Measurements from ENCODE around the gene PDE9A. TPM values are rescaled to one million over a fixed set of nuclear protein-coding genes. Genes with fewer than 3 reads are reported as not detected.

PDE9A gene
- polyA plus RNA-seq, 1 donor: 44.3 TPM

- DNase-seq: no peak
These were observed 104.0 kb downstream of the PDE9A start for GRCh38 chr21:42757422-42757821.

- no peak for DNase-seq
These were observed 104.6 kb downstream of the PDE9A start for GRCh38 chr21:42757826-42758655.

GRCh38 chr21:42758721-42759593 lies 105.5 kb downstream of the PDE9A start:
- DNase-seq: no peak

- DNase-seq: no peak
These were observed 106.1 kb downstream of the PDE9A start for GRCh38 chr21:42759594-42759927.

- DNase-seq: no peak
These were observed 107.0 kb downstream of the PDE9A start for GRCh38 chr21:42760361-42760950.

- no peak for DNase-seq
These were observed 107.7 kb downstream of the PDE9A start for GRCh38 chr21:42760951-42761751.

GRCh38 chr21:42761776-42762335 lies 108.4 kb downstream of the PDE9A start:
- no peak for DNase-seq

- DNase-seq: no peak
These were observed 110.4 kb downstream of the PDE9A start for GRCh38 chr21:42763581-42764442.

- DNase-seq: no peak
These were observed 111.0 kb downstream of the PDE9A start for GRCh38 chr21:42764443-42764760.

- DNase-seq: no peak
These were observed 111.5 kb downstream of the PDE9A start for GRCh38 chr21:42764883-42765282.

GRCh38 chr21:42765656-42766055 lies 112.2 kb downstream of the PDE9A start:
- no peak for DNase-seq

- no peak for DNase-seq
These were observed 113.5 kb downstream of the PDE9A start for GRCh38 chr21:42766739-42767560.

- no peak for DNase-seq
These were observed 114.1 kb downstream of the PDE9A start for GRCh38 chr21:42767561-42767835.

- DNase-seq: no peak
These were observed 115.1 kb downstream of the PDE9A start for GRCh38 chr21:42768324-42769121.

GRCh38 chr21:42769183-42769819 lies 115.9 kb downstream of the PDE9A start:
- no peak for DNase-seq

- DNase-seq: no peak
These were observed 116.6 kb downstream of the PDE9A start for GRCh38 chr21:42769820-42770716.

- no peak for DNase-seq
These were observed 117.5 kb downstream of the PDE9A start for GRCh38 chr21:42770717-42771502.

Measured in left kidney (tissue), 2 donors.